Measurements from ENCODE around the gene CBLC. TPM values are rescaled to one million over a fixed set of nuclear protein-coding genes. Genes with fewer than 3 reads are reported as not detected.

CBLC gene
- total and polyA plus RNA-seq, 10 of the 15 experiments (the other 5 are each of a cell fraction or from before 2014, with no cell fraction given), result not detected

DNA sequence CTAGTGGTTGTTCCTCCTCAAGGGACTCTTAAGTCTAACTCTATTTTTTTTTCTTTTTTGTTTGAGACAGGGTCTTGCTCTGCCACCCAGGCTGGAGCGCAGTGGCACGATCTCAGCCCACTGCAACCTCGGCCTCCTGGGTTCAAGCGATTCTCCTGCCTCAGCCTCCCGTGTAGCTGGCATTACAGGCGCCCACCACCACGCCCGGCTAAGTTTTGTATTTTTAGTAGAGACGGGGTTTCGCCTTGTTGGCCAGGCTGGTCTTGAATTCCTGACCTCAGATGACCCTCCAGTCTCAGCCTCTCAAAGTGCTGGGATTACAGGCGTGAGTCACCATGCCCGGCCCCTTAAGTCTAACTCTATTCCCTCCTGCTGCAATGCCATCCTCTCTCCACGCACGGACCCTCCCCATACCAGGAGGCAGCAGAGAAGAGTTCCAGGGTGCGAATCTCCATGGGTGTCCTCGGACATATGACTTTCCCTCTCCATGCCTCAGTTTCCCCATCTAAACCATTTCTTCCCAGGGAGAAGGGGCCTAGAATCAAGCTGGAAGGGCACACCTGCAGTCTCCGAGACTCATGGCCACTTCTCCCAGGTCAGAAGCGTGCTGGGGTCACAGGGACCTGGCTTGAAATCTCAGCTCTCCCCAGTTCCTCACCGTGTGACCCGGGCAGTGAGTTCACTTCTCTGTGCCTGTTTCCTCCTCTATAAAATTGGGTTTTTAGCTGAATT lies 35.2 kb upstream of the CBLC start:
- Histone ChIP-seq H3K9me3 (replicated peaks; ENCODE audit: control insufficient read depth, insufficient read depth, low read length) (no peaks in the 10 kb centered on the region), H2AFZ (ENCODE audit: control insufficient read depth, low read depth, low read length) (no peak overlapping the region), H3K27me3 (replicated peaks in 1 of 2; ENCODE audit: control insufficient read depth in 2 of 2, insufficient read depth in 2 of 2, low read length in 1 of 2) (no peaks in the 10 kb centered on the region), H3K4me2 (ENCODE audit: control insufficient read depth, insufficient read depth) (no peak overlapping the region), H4K20me1 (ENCODE audit: control insufficient read depth, insufficient read depth) (no peaks in the 10 kb centered on the region), H3K4me1 (ENCODE audit: control insufficient read depth, insufficient read depth, low read length) (peaks cover 30% of the 10 kb centered on the region), H3K9ac (ENCODE audit: control insufficient read depth, insufficient read depth, low read length) (no peak overlapping the region), H3K4me3 (no peak overlapping the region), H3K27ac (ENCODE audit: control insufficient read depth, insufficient read depth) (no peak overlapping the region), H3K79me2 (ENCODE audit: control insufficient read depth, insufficient read depth, low read length) (no peaks in the 10 kb centered on the region), H3K36me3 (ENCODE audit: control insufficient read depth in 2 of 2, insufficient read depth in 2 of 2, low read length in 1 of 2) (no peaks in the 10 kb centered on the region)
- no peak for FAIRE-seq
- TF ChIP-seq SRF (IDR thresholded peaks at IDR 0.05; ENCODE audit: low read depth in 2 of 2, low read length in 2 of 2) (no peak), PAX5 (IDR thresholded peaks at IDR 0.05; ENCODE audit: borderline replicate concordance, low read depth, low read length) (no peak), RUNX3 (IDR thresholded peaks at IDR 0.05; ENCODE audit: low read length) (no peak), NFYA (IDR thresholded peaks at IDR 0.05; ENCODE audit: borderline replicate concordance, low read depth, low read length) (no peak), CEBPZ (IDR thresholded peaks at IDR 0.05; ENCODE audit: low read depth, low read length) (no peak), POLR2A (IDR thresholded peaks at IDR 0.05; ENCODE audit: low read depth, low read length) (no peak)
- TF ChIP-seq, protein P1, sequence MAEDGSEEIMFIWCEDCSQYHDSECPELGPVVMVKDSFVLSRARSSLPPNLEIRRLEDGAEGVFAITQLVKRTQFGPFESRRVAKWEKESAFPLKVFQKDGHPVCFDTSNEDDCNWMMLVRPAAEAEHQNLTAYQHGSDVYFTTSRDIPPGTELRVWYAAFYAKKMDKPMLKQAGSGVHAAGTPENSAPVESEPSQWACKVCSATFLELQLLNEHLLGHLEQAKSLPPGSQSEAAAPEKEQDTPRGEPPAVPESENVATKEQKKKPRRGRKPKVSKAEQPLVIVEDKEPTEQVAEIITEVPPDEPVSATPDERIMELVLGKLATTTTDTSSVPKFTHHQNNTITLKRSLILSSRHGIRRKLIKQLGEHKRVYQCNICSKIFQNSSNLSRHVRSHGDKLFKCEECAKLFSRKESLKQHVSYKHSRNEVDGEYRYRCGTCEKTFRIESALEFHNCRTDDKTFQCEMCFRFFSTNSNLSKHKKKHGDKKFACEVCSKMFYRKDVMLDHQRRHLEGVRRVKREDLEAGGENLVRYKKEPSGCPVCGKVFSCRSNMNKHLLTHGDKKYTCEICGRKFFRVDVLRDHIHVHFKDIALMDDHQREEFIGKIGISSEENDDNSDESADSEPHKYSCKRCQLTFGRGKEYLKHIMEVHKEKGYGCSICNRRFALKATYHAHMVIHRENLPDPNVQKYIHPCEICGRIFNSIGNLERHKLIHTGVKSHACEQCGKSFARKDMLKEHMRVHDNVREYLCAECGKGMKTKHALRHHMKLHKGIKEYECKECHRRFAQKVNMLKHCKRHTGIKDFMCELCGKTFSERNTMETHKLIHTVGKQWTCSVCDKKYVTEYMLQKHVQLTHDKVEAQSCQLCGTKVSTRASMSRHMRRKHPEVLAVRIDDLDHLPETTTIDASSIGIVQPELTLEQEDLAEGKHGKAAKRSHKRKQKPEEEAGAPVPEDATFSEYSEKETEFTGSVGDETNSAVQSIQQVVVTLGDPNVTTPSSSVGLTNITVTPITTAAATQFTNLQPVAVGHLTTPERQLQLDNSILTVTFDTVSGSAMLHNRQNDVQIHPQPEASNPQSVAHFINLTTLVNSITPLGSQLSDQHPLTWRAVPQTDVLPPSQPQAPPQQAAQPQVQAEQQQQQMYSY (CRISPR knock-in tag; IDR thresholded peaks at IDR 0.05), result no peak
- SMC1A ChIA-PET (ENCODE audit: uncharacterized antibody, unreplicated experiment), result interaction anchor here (1.0 to 3.5 kb wide), 5 partner anchors 10 to 18 kb away, joined by 3 to 14 read pairs (median 3); no protein-coding TSS in a partner anchor
- intact Hi-C loops (cut with micrococcal nuclease; ENCODE audit: unreplicated experiment), result no loop called here
- POLR2A ChIA-PET, result interaction anchor here (1.1 kb wide), 1 partner anchor 12 kb away, joined by 3 read pairs; no protein-coding TSS in a partner anchor
- CTCF ChIA-PET, result interaction anchor here (1.3 to 2.3 kb wide), 3 partner anchors 10 to 29 kb away, joined by 3 to 10 read pairs (median 4); no protein-coding TSS in a partner anchor
- WGBS (ENCODE audit: insufficient coverage, insufficient replicate concordance, low lambda C conversion rate, missing lambda C conversion rate), result 73% methylated on average over 20 of the region's 20 CpGs
- no TSS peak for BruUV-seq (replicated peaks)
- in situ Hi-C loops (cut with MboI), result no loop called here
- ATAC-seq, result no peak
- DNase-seq (ENCODE audit: low read depth, low spot score), result no peak
- RAD21 ChIA-PET (ENCODE audit: unreplicated experiment), result interaction anchor here (4.2 kb wide), 1 partner anchor 18 kb away, joined by 16 read pairs; no protein-coding TSS in a partner anchor

Data from GM12878 (cell line).